HepG2 (cell line): Measurements from ENCODE around the gene MSI2. TPM values are rescaled to one million over a fixed set of nuclear protein-coding genes. Genes with fewer than 3 reads are reported as not detected.

ENCODE experiments used
- CEBPG ChIP-seq: IDR thresholded peaks from 2 replicates; pipeline ENCODE4 v1.6.1; 2016
- DDIT3 ChIP-seq: sonication (generic); formaldehyde crosslinking; IDR thresholded peaks from 2 replicates; pipeline ENCODE4 v1.4.0; 2020; ENCODE audit warnings: mild to moderate bottlenecking, missing genetic modification reagents
- E2F2 ChIP-seq: sonication (generic); formaldehyde crosslinking; IDR thresholded peaks from 2 replicates; pipeline ENCODE4 v1.4.0; 2020; ENCODE audit warnings: missing genetic modification reagents, borderline replicate concordance
- EP300 ChIP-seq, 3 experiments: sonication (generic) in 1 of 3; formaldehyde crosslinking in 1 of 3; IDR thresholded peaks; 2 replicates each; pipeline versions ENCODE4 v1.5.1 to v1.6.1; 2011 to 2020; ENCODE audit warnings: low read depth in 2 of 3, low read length in 2 of 3, borderline replicate concordance in 1 of 3, improper control_type of control experiment in 1 of 3, mild to moderate bottlenecking in 1 of 3, missing genetic modification reagents in 1 of 3, moderate library complexity in 1 of 3
- ESRRA ChIP-seq: sonication (generic); formaldehyde crosslinking; IDR thresholded peaks from 2 replicates; pipeline ENCODE4 v1.5.1; 2020; ENCODE audit warnings: mild to moderate bottlenecking, low read depth, missing genetic modification reagents
- IKZF5 ChIP-seq: IDR thresholded peaks from 2 replicates; pipeline ENCODE4 v1.6.1; 2018; ENCODE audit warnings: missing genetic modification reagents, mild to moderate bottlenecking, missing compliant biosample characterization
- KLF11 ChIP-seq: IDR thresholded peaks from 2 replicates; pipeline ENCODE4 v1.6.1; 2016; ENCODE audit warnings: missing compliant biosample characterization
- MTF2 ChIP-seq: sonication (generic); formaldehyde crosslinking; IDR thresholded peaks from 2 replicates; pipeline ENCODE4 v1.5.0; 2020; ENCODE audit warnings: missing genetic modification reagents, borderline replicate concordance
- PLRG1 ChIP-seq: fragments of 450-650 bp; conservative IDR thresholded peaks from 2 replicates; pipeline ENCODE4 v1.6.1; 2016
- POLR2G ChIP-seq: fragments of 200-400 bp; formaldehyde crosslinking; IDR thresholded peaks from 2 replicates; pipeline ENCODE4 v1.6.1; 2018; ENCODE audit warnings: mild to moderate bottlenecking, low read depth, low read length, moderate library complexity
- RBM22 ChIP-seq: fragments of 200-400 bp; formaldehyde crosslinking; optimal IDR thresholded peaks from 2 replicates; pipeline ENCODE3; 2017; ENCODE audit warnings: mild to moderate bottlenecking, low read length, moderate library complexity
- TEAD2 ChIP-seq: sonication (generic); formaldehyde crosslinking; IDR thresholded peaks from 2 replicates; pipeline ENCODE4 v1.9.0; 2021; ENCODE audit warnings: missing genetic modification reagents
- TOE1 ChIP-seq: sonication (generic); formaldehyde crosslinking; IDR thresholded peaks from 2 replicates; pipeline ENCODE4 v1.4.0; 2020; ENCODE audit warnings: mild to moderate bottlenecking, missing genetic modification reagents
- ZBTB37 ChIP-seq: sonication (generic); formaldehyde crosslinking; IDR thresholded peaks from 2 replicates; pipeline ENCODE4 v1.4.0; 2020; ENCODE audit warnings: mild to moderate bottlenecking, missing genetic modification reagents
- ZBTB43 ChIP-seq: sonication (generic); formaldehyde crosslinking; conservative IDR thresholded peaks from 2 replicates; pipeline ENCODE4 v1.4.0; 2020; ENCODE audit warnings: missing genetic modification reagents
- ZNF160 ChIP-seq: sonication (generic); formaldehyde crosslinking; IDR thresholded peaks from 2 replicates; pipeline ENCODE4 v1.8.0; 2022; ENCODE audit warnings: mild to moderate bottlenecking, inconsistent platforms, missing genetic modification reagents
- ZNF331 ChIP-seq: sonication (generic); formaldehyde crosslinking; IDR thresholded peaks from 2 replicates; pipeline ENCODE4 v1.4.0; 2020; ENCODE audit warnings: missing genetic modification reagents
- ZNF777 ChIP-seq: sonication (generic); formaldehyde crosslinking; IDR thresholded peaks from 2 replicates; pipeline ENCODE4 v1.4.0; 2020; ENCODE audit warnings: missing genetic modification reagents
- ZNF878 ChIP-seq: sonication (generic); formaldehyde crosslinking; IDR thresholded peaks from 2 replicates; pipeline ENCODE4 v1.8.1; 2023; ENCODE audit warnings: mild to moderate bottlenecking, missing genetic modification reagents, moderate library complexity
- ZSCAN31 ChIP-seq: sonication (generic); formaldehyde crosslinking; IDR thresholded peaks from 2 replicates; pipeline ENCODE4 v1.5.0; 2020; ENCODE audit warnings: low read depth, mild to moderate bottlenecking, missing genetic modification reagents
- polyA plus RNA-seq, 8 experiments: library from polyadenylated mRNA; depleted of rRNA in 3 of 8; stranded (reverse) in 7 of 8; unstranded in 1 of 8; fragments of >200 nt; fragmentation: Illumina TruSeq in 4 of 8; extraction: Trizol in 4 of 8; gene quantifications; 2 replicates each; pipeline versions ENCODE4 v1.2.1 to v1.2.3, GENCODE V29; 2011 to 2016; ENCODE audit warnings: low read depth in 4 of 8, missing spikeins in 1 of 8, mixed read lengths in 1 of 8; ENCODE audit not compliant: insufficient read depth in 1 of 8
- total RNA-seq, 5 experiments: library from RNA; depleted of rRNA; stranded (reverse); fragments of >200 nt; fragmentation: Illumina TruSeq; extraction: Trizol; gene quantifications; 2 replicates each; pipeline ENCODE4 v1.2.3, GENCODE V29; 2016; ENCODE audit warnings: low read depth in 1 of 5
- TF ChIP-seq, protein P1 (sequence below): IDR thresholded peaks from 2 replicates; pipeline ENCODE4 v1.6.1; 2018; ENCODE audit warnings: missing genetic modification reagents
- TF ChIP-seq, protein P2 (sequence below): sonication (generic); formaldehyde crosslinking; IDR thresholded peaks from 2 replicates; pipeline ENCODE4 v1.8.1; 2023; ENCODE audit warnings: mild to moderate bottlenecking, missing genetic modification reagents

The MSI2 gene
- total and polyA plus RNA-seq, 2 of the 13 experiments (the other 11 are each of a cell fraction or from before 2014, with no cell fraction given) = 77.5 to 78.4 TPM

DNA sequence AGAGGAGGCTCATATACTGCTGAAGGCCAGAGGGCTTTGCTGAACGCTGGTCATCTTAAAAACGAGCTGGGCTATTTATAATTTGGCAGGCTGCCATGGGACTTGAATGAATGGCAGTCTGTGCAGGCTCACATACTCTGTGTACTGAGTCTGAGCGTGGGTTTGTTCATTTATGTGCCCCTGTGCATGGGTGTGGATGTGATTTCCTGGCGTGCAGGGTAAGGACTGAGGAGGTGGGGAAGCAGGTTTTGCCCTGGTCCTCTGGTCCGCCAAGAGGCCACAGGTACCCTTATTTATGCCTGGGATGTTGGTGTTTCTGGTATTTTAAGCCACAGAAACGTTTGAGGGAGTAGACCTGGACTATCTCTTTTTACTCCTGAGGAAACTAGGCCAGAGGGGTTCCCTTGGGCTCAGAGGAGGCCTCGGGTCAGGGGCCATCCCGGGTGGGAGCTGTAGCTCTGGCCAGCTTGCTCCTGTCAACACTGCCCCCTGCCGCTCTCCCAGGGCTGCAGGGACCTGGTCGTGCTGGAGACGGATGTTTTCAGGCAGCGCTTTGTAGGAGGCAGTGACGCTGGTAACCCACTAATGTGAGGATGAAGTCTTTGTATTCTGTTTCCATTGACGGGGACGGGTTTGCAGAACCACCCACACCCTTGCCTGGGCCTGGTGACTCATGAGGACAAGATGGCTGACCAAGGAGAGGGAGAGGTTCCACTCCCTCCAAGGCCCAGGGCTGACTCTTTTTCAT lies 184.4 kb downstream of the MSI2 start (continued):
- TF ChIP-seq ZNF160 (CRISPR knock-in tag) (no peak), ZBTB37 (no peak), POLR2G (0 out of 2 replicates have a peak, but pooled peaks have one; percentile 27), KLF11 (CRISPR knock-in tag) (no peak), TEAD2 (CRISPR knock-in tag) (no peak), RBM22 (peak; percentile 9), ZNF777 (CRISPR knock-in tag) (0 out of 2 replicates have a peak, but pooled peaks have one; percentile 20), ZBTB43 (0 out of 2 replicates have a peak, but pooled peaks have one; percentile 33), DDIT3 (no peak), PLRG1 (no peak), TOE1 (0 out of 2 replicates have a peak, but pooled peaks have one; percentile 35), EP300 (IDR thresholded peaks at IDR 0.05; ENCODE audit: low read depth in 2 of 2, low read length in 2 of 2) (no peak), EP300 (CRISPR knock-in tag; IDR thresholded peaks at IDR 0.05; ENCODE audit: borderline replicate concordance) (no peak), ZSCAN31 (CRISPR knock-in tag) (0 out of 2 replicates have a peak, but pooled peaks have one; percentile 33), ZNF878 (CRISPR knock-in tag) (no peak), ESRRA (CRISPR knock-in tag) (no peak), E2F2 (CRISPR knock-in tag) (no peak), MTF2 (CRISPR knock-in tag) (no peak; the same call in 1 of the 2 replicates), ZNF331 (CRISPR knock-in tag) (no peak), CEBPG (CRISPR knock-in tag) (no peak), IKZF5 (CRISPR knock-in tag) (no peak)
- TF ChIP-seq, protein P1, sequence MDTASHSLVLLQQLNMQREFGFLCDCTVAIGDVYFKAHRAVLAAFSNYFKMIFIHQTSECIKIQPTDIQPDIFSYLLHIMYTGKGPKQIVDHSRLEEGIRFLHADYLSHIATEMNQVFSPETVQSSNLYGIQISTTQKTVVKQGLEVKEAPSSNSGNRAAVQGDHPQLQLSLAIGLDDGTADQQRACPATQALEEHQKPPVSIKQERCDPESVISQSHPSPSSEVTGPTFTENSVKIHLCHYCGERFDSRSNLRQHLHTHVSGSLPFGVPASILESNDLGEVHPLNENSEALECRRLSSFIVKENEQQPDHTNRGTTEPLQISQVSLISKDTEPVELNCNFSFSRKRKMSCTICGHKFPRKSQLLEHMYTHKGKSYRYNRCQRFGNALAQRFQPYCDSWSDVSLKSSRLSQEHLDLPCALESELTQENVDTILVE (CRISPR knock-in tag) = no peak
- TF ChIP-seq, protein P2, sequence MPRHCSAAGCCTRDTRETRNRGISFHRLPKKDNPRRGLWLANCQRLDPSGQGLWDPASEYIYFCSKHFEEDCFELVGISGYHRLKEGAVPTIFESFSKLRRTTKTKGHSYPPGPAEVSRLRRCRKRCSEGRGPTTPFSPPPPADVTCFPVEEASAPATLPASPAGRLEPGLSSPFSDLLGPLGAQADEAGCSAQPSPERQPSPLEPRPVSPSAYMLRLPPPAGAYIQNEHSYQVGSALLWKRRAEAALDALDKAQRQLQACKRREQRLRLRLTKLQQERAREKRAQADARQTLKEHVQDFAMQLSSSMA (CRISPR knock-in tag) = no peak
